SU-DHL-6 (cell line): ENCODE measurements around the gene FARP2.

Experiments used
- H2AFZ ChIP-seq: fragments of 200-600 bp; sonication (generic); 2 replicates; pipeline ENCODE4 v1.6.1; 2014; ENCODE audit warnings: low read depth, mild to moderate bottlenecking, moderate library complexity, mixed read lengths, antibody characterized with exemption, low read length; ENCODE audit not compliant: severe bottlenecking
- H3F3A ChIP-seq: fragments of 200-600 bp; shearing (Covaris generic); 2 replicates; pipeline ENCODE4 v1.6.0; 2016; ENCODE audit warnings: antibody characterized with exemption, mild to moderate bottlenecking; ENCODE audit not compliant: insufficient read depth
- H3K27ac ChIP-seq: fragments of 200-600 bp; sonication (generic); 2 replicates; pipeline ENCODE4 v1.5.1; 2016; ENCODE audit warnings: low read depth, mild to moderate bottlenecking, low read length, moderate library complexity, mixed read lengths
- H3K27me3 ChIP-seq: fragments of 200-600 bp; sonication (generic), shearing (Covaris generic); 2 replicates; pipeline ENCODE4 v1.6.0; 2014; ENCODE audit warnings: mild to moderate bottlenecking, low read length
- H3K36me3 ChIP-seq: fragments of 200-600 bp; sonication (generic); 2 replicates; pipeline ENCODE4 v1.6.1; 2014; ENCODE audit warnings: mild to moderate bottlenecking, low read length, mixed read lengths
- H3K4me2 ChIP-seq: fragments of 300-600, 200-600 bp; shearing (Covaris generic), sonication (generic); 2 replicates; pipeline ENCODE4 v1.6.0; 2014; ENCODE audit warnings: low read length, low read depth, mild to moderate bottlenecking; ENCODE audit not compliant: poor library complexity, severe bottlenecking
- H3K4me3 ChIP-seq: fragments of 200-600 bp; sonication (generic); 2 replicates; pipeline ENCODE4 v1.5.1; 2014; ENCODE audit warnings: antibody characterized with exemption, low read length, mild to moderate bottlenecking, mixed read lengths; ENCODE audit not compliant: insufficient read depth, poor library complexity, severe bottlenecking
- H3K79me2 ChIP-seq: fragments of 200-600 bp; sonication (generic); 2 replicates; pipeline ENCODE4 v1.6.1; 2014; ENCODE audit warnings: mild to moderate bottlenecking, low read length, moderate library complexity; ENCODE audit not compliant: insufficient read depth
- H3K9ac ChIP-seq: fragments of 200-600 bp; sonication (generic); 2 replicates; pipeline ENCODE4 v1.7.0; 2014; ENCODE audit warnings: mild to moderate bottlenecking, low read length
- H3K9me2 ChIP-seq: fragments of 200-600 bp; sonication (generic); replicated peaks from 2 replicates; pipeline ENCODE4 v1.6.1; 2014; ENCODE audit warnings: low read length; ENCODE audit not compliant: insufficient read depth
- H3K9me3 ChIP-seq: fragments of 200-600 bp; sonication (generic); 2 replicates; pipeline ENCODE4 v1.6.1; 2014; ENCODE audit warnings: low read length, mixed read lengths; ENCODE audit not compliant: insufficient read depth
- H4K20me1 ChIP-seq: fragments of 200-600 bp; sonication (generic); 2 replicates; pipeline ENCODE4 v1.6.1; 2014; ENCODE audit warnings: low read depth, mild to moderate bottlenecking, antibody characterized with exemption, low read length, moderate library complexity, mixed read lengths
- CTCF ChIP-seq: fragments of 200-600 bp; sonication (generic); IDR thresholded peaks from one replicate; pipeline ENCODE4 v1.5.1; 2017; ENCODE audit warnings: antibody characterized with exemption, mild to moderate bottlenecking, low read length, moderate library complexity; ENCODE audit not compliant: insufficient read depth, poor library complexity, severe bottlenecking
- EZH2phosphoT487 ChIP-seq: fragments of 200-600 bp; sonication (generic), shearing (Covaris generic); conservative IDR thresholded peaks from 2 replicates; pipeline ENCODE4 v1.6.1; 2018; ENCODE audit warnings: mild to moderate bottlenecking, antibody characterized with exemption, low read length, moderate library complexity, mixed read lengths

Gene FARP2

GRCh38 chr2:241344925-241345651, 11.0 kb upstream of the FARP2 start:
- H3K27me3 ChIP-seq, result no peaks in the 10 kb centered on the region
- H4K20me1 ChIP-seq, result peaks cover 4% of the 10 kb centered on the region; the same call in 1 of the 2 replicates
- H3F3A ChIP-seq, result peaks cover 4% of the 10 kb centered on the region; the same call in 1 of the 2 replicates
- no peak for TF ChIP-seq EZH2phosphoT487
- TF ChIP-seq CTCF, result no peak
- H3K9me3 ChIP-seq, result no peaks in the 10 kb centered on the region
- H3K9me2 ChIP-seq, result no peaks in the 10 kb centered on the region
- no peak overlapping the region for H3K27ac ChIP-seq
- H3K9ac ChIP-seq, result no peak overlapping the region
- H3K4me2 ChIP-seq, result no peak overlapping the region
- H3K79me2 ChIP-seq, result peaks cover 10% of the 10 kb centered on the region
- no peak overlapping the region for H3K4me3 ChIP-seq
- H3K36me3 ChIP-seq, result peaks cover 58% of the 10 kb centered on the region
- no peak overlapping the region for H2AFZ ChIP-seq

- H3K36me3 ChIP-seq, result peaks cover 58% of the 10 kb centered on the region
- TF ChIP-seq EZH2phosphoT487 (no peak), CTCF (no peak)
- H3K79me2 ChIP-seq, result no peaks in the 10 kb centered on the region
- peaks cover 33% of the 10 kb centered on the region for H3F3A ChIP-seq
- H3K27ac ChIP-seq, result no peak overlapping the region
- no peak overlapping the region for H3K9ac ChIP-seq
- no peak overlapping the region for H3K4me3 ChIP-seq
- H3K4me2 ChIP-seq, result no peak overlapping the region
- H3K9me2 ChIP-seq, result no peaks in the 10 kb centered on the region
- no peaks in the 10 kb centered on the region for H3K9me3 ChIP-seq
- H4K20me1 ChIP-seq, result peaks cover 5% of the 10 kb centered on the region; the same call in 1 of the 2 replicates
- H2AFZ ChIP-seq, result no peak overlapping the region
- H3K27me3 ChIP-seq, result no peaks in the 10 kb centered on the region
These were observed 6.1 kb upstream of the FARP2 start for GRCh38 chr2:241349941-241350340.

- Histone ChIP-seq H3K79me2 (no peaks in the 10 kb centered on the region), H3K4me3 (no peak overlapping the region), H3K4me2 (no peak overlapping the region), H4K20me1 (peaks cover 5% of the 10 kb centered on the region; the same call in 1 of the 2 replicates), H3K9ac (no peak overlapping the region), H3K9me2 (no peaks in the 10 kb centered on the region), H2AFZ (no peak overlapping the region), H3K27me3 (no peaks in the 10 kb centered on the region), H3K27ac (no peak overlapping the region), H3K36me3 (peaks cover 58% of the 10 kb centered on the region), H3F3A (peaks cover 33% of the 10 kb centered on the region), H3K9me3 (no peaks in the 10 kb centered on the region)
- TF ChIP-seq EZH2phosphoT487 (no peak), CTCF (no peak)
These were observed 5.6 kb upstream of the FARP2 start for GRCh38 chr2:241350530-241350877.
